Gastrocnemius medialis (tissue), 4 donors: ENCODE data around the gene MMD2.

Source experiments
- CTCF ChIP-seq, 5 experiments: fragments of 450-650 bp in 3 of 5; fragments of 200-600 bp in 2 of 5; sonication (generic) in 2 of 5; IDR thresholded peaks in 4 of 5; conservative IDR thresholded peaks in 1 of 5; 1 replicate in 4 of 5; 2 replicates in 1 of 5; pipeline ENCODE4 v1.5.1; 2016 to 2019; ENCODE audit warnings: antibody characterized with exemption in 5 of 5, mild to moderate bottlenecking in 3 of 5, moderate library complexity in 3 of 5
- POLR2A ChIP-seq, 2 donors: fragments of 450-650 bp; IDR thresholded peaks; one replicate each; pipeline ENCODE4 v1.6.1; 2017; ENCODE audit warnings: antibody characterized with exemption in 2 of 2, mild to moderate bottlenecking in 2 of 2, moderate library complexity in 2 of 2

DNA sequence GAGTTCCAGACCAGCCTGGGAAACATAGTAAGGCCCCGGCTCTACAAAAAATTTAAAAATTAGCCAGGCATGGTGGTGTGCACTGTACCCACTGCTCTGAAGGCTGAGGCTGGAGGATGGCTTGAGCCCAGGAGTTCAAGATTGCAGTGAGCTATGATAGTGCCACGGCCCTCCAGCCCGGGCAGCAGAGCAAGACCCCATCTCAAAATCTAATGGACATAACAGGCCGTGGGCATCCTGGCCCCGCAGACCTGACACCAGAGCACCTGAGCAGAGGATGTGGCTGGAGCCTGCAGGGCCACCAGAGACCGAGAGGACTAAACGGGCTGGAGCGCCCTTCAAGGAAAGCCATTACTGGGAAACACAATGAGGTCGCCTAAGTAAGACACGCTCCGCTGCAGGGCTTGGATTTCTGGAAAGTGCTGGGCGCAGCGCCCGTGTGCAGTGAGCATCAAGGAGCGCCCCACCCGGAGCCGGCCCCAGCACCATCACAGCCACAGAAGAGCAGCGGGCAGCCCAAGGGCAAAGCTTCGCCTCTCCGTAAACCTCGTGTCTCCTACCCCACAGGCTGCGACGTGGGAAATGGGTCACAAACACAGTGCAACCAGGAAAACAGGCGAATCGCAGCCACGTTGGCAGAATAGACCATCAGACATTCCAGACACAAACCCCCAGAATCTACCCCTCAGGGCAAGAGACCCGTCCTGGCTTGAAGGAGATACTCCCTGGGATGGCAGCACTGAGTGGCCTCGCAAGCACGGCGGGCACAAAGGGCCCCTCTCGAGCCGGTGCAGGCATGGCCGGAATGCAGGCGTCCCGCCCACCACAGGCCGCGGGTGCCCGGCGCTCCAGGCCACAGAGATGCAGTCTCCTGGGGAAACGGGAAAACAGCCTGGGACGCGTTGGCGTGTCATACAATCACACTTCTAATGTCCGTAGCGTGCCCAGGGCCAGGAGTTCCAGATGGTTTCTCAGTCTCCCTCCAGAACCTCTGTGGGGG is 80.4 kb downstream of the MMD2 start:
- TF ChIP-seq CTCF (IDR thresholded peaks at IDR 0.05 in 4 of 5, conservative IDR thresholded peaks at IDR 0.05 in 1 of 5) (no peak), POLR2A (IDR thresholded peaks at IDR 0.05) (no peak)
